Epidermal melanocyte (primary cell): ENCODE data around the gene MAML2.
"Not testable (repeated sequence)": the region's sequence is repeated elsewhere in the genome, so short reads cannot be mapped to it uniquely, and the experiment has no call there.

Experiments used
- DNase-seq: peaks from one replicate; pipeline ENCODE4 v3.0.0; 2011; ENCODE audit warnings: low spot score; ENCODE audit not compliant: insufficient read length

The MAML2 gene

GRCh38 chr11:96191752-96192151 is 151.2 kb downstream of the MAML2 start:
- DNase-seq = no peak

- DNase-seq = no peak
Measured at GRCh38 chr11:96189351-96189750, 153.6 kb downstream of the MAML2 start.

GRCh38 chr11:96188243-96189006 is 154.6 kb downstream of the MAML2 start:
- DNase-seq = no peak

- DNase-seq = no peak
Measured at GRCh38 chr11:96187822-96188221, 155.2 kb downstream of the MAML2 start.

- no peak for DNase-seq
Measured at GRCh38 chr11:96186806-96187205, 156.2 kb downstream of the MAML2 start.

- no peak for DNase-seq
Measured at GRCh38 chr11:96185220-96185768, 157.7 kb downstream of the MAML2 start.

- not testable (repeated sequence) for DNase-seq
Measured at GRCh38 chr11:96180937-96181336, 162.1 kb downstream of the MAML2 start.

- DNase-seq = no peak
Measured at GRCh38 chr11:96180341-96180740, 162.7 kb downstream of the MAML2 start.

- DNase-seq = no peak
Measured at GRCh38 chr11:96179905-96180304, 163.1 kb downstream of the MAML2 start.

GRCh38 chr11:96178887-96179279 is 164.1 kb downstream of the MAML2 start:
- no peak for DNase-seq

- no peak for DNase-seq
Measured at GRCh38 chr11:96178049-96178886, 164.7 kb downstream of the MAML2 start.

GRCh38 chr11:96177146-96177545 is 165.8 kb downstream of the MAML2 start:
- DNase-seq = no peak

- no peak for DNase-seq
Measured at GRCh38 chr11:96173906-96174305, 169.1 kb downstream of the MAML2 start.

- no peak for DNase-seq
Measured at GRCh38 chr11:96173422-96173821, 169.6 kb downstream of the MAML2 start.

- no peak for DNase-seq
Measured at GRCh38 chr11:96172604-96173003, 170.4 kb downstream of the MAML2 start.

- DNase-seq = no peak
Measured at GRCh38 chr11:96169250-96169649, 173.7 kb downstream of the MAML2 start.

- DNase-seq = peak; percentile 49
Measured at GRCh38 chr11:96168623-96169022, 174.4 kb downstream of the MAML2 start.

- no peak for DNase-seq
Measured at GRCh38 chr11:96167787-96168186, 175.2 kb downstream of the MAML2 start.

GRCh38 chr11:96167203-96167758 is 175.7 kb downstream of the MAML2 start:
- no peak for DNase-seq

- peak; percentile 25 for DNase-seq
Measured at GRCh38 chr11:96162816-96163499, 180.0 kb downstream of the MAML2 start.

GRCh38 chr11:96161307-96162089 is 181.5 kb downstream of the MAML2 start:
- no peak for DNase-seq
